GM12873 (cell line): ENCODE results near the gene MYT1.

Source experiments
- CTCF ChIP-seq: IDR thresholded peaks from 2 replicates; pipeline ENCODE4 v1.5.1; 2012; ENCODE audit warnings: low read depth, mild to moderate bottlenecking, moderate library complexity, low read length, control low read depth; ENCODE audit not compliant: insufficient read depth; ENCODE audit errors: missing control alignments

Gene MYT1

GRCh38 chr20:64144144-64144912 is 19.9 kb upstream of the MYT1 start:
- TF ChIP-seq CTCF, result no peak

GRCh38 chr20:64145458-64146300 is 18.6 kb upstream of the MYT1 start:
- peak; percentile 53 for TF ChIP-seq CTCF

- TF ChIP-seq CTCF, result no peak
Measured at GRCh38 chr20:64146301-64146935, 17.8 kb upstream of the MYT1 start.

- no peak for TF ChIP-seq CTCF
Measured at GRCh38 chr20:64146936-64147477, 17.2 kb upstream of the MYT1 start.

GRCh38 chr20:64148581-64148980 is 15.7 kb upstream of the MYT1 start:
- TF ChIP-seq CTCF, result no peak

- no peak for TF ChIP-seq CTCF
Measured at GRCh38 chr20:64149141-64149540, 15.1 kb upstream of the MYT1 start.

- TF ChIP-seq CTCF, result no peak
Measured at GRCh38 chr20:64149809-64150560, 14.3 kb upstream of the MYT1 start.
